ENCODE results near the gene BRIP1. TPM values are rescaled to one million over a fixed set of nuclear protein-coding genes. Genes with fewer than 3 reads are reported as not detected.
A peak's percentile ranks its signal among the peaks of the same experiment; 100 is the strongest.

Gene BRIP1
- total RNA-seq: not detected

DNA sequence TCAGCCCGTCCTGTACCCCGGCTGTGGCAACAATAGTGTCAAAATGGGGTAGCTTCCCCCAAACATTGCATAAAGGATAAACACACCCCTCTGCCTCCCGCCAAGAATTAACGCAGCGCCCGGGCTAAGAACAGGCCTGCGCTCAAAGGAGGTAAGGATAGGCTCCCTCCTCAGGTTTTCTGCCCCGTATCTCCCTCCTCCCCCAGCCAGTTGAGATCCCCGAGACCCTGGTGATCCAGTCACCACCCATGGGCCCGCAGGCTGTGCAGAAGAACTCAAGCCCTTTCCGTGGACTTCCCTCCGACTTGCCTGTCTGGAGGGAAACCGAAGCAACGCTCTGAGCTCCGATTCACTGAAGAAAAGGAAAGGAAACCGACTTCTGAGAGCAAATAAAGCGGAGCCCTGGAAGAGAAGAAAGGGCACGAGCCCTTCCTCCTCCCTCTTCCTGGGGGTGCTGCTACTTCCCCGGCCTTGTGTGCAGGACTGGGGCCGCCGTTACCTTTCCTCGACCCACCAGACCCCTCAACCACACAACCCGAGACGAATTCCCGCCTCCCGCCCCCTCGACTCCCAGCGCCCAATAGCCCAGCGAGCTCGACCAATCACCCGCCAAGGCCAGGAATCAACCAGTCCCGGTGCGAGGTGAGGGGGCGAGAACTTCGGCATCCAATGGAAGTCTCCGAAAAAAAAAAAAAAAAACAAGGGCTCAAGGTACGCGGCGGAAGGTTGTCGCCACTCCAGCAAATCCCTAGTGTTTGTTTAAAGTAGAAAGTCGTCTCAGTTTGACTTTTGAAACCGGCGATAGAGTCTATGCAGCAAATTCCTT is at the start of gene BRIP1:
TSS of gene BRIP1 (minus strand) at position 554 of the 826 bp plus-strand sequence. CDS start 1,989 bp downstream, outside the sequence.
- TF ChIP-seq, protein P1, sequence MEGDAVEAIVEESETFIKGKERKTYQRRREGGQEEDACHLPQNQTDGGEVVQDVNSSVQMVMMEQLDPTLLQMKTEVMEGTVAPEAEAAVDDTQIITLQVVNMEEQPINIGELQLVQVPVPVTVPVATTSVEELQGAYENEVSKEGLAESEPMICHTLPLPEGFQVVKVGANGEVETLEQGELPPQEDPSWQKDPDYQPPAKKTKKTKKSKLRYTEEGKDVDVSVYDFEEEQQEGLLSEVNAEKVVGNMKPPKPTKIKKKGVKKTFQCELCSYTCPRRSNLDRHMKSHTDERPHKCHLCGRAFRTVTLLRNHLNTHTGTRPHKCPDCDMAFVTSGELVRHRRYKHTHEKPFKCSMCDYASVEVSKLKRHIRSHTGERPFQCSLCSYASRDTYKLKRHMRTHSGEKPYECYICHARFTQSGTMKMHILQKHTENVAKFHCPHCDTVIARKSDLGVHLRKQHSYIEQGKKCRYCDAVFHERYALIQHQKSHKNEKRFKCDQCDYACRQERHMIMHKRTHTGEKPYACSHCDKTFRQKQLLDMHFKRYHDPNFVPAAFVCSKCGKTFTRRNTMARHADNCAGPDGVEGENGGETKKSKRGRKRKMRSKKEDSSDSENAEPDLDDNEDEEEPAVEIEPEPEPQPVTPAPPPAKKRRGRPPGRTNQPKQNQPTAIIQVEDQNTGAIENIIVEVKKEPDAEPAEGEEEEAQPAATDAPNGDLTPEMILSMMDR (IDR thresholded peaks at IDR 0.05): no peak
- Histone ChIP-seq H3K4me1 (no peaks in the 10 kb centered on the region), H3K27ac (peak within 1 kb of the TSS; percentile 72 to 82), H3K27me3 (no peaks in the 10 kb centered on the region), H3K9me3 (no peaks in the 10 kb centered on the region), H3K36me3 (peaks cover 0 to 6% of the 10 kb centered on the region in 2 donors), H3K4me3 (peak within 1 kb of the TSS; percentile 47 to 86)
- DNase-seq (ENCODE audit: low spot score in 2 of 2): peak; percentile 72 to 95
- intact Hi-C loops (cut with DNase I): loop anchor here (1.0 to 5.0 kb wide), 3 partner anchors 65 to 450 kb away; partner anchors contain the start of gene MED13

DNA sequence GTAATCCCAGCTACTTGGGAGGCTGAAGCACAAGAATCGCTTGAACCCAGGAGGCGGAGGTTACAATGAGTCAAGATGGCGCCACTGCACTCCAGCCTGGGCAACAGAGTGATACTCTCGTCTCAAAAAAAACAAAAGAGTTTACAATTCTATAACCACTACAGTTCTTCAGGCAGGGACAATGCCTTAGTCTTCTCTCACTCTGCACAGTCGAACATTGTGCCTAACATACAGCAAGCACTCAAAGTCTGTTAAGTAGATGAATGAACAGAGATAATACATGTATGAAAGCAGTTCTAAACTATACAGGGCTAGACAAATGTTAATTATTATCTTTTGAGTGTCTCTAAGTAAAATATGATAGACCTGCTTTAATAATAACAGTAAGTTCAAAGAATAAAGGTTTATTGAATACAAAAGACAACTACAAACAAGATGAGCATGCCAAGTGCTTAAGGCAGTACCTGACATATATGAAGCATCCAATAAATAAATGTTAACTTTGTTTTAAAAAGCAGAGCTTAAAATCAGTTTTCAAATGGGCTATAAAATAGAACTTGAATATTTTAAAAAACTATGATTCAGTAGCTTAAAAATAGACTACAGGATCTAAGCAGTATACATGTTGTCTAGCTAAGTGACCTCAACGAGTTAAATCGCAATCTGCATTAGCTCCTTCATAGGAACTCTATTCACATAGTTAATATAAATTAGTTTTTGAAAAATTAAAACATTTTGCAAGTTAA is 45.1 kb upstream of the BRIP1 start:
- TF ChIP-seq, protein P1 (IDR thresholded peaks at IDR 0.05): no peak
- Histone ChIP-seq H3K27me3 (no peaks in the 10 kb centered on the region), H3K4me1 (no peaks in the 10 kb centered on the region), H3K4me3 (no peak overlapping the region), H3K9me3 (no peaks in the 10 kb centered on the region), H3K36me3 (peaks cover 36 to 53% of the 10 kb centered on the region in 2 donors), H3K27ac (no peak overlapping the region)
- intact Hi-C loops (cut with DNase I): no loop called here
- no peak for DNase-seq (ENCODE audit: low spot score in 2 of 2)

DNA sequence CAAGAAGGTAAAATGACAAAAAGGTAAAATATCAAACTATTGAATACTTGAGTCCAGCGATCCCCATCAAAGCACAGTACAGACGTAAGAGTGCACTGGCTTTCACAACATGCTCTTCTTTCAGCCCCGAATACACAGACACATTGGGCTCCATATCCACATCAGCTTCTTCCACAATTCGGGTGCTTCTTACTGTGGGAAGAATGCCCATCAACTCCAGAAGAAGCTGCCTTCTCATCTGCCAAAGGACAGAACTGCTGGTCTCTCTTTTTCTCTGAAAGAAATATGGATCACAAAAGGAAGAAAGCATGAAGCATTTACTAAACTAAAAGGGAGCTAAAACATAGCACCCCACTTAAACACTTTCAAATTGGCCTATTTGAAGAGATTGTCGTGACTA is 44.0 kb upstream of the BRIP1 start:
- Histone ChIP-seq H3K27me3 (no peaks in the 10 kb centered on the region), H3K36me3 (peaks cover 37 to 60% of the 10 kb centered on the region in 2 donors), H3K4me1 (no peaks in the 10 kb centered on the region), H3K9me3 (no peaks in the 10 kb centered on the region), H3K27ac (no peak overlapping the region), H3K4me3 (no peak overlapping the region)
- intact Hi-C loops (cut with DNase I): no loop called here
- TF ChIP-seq, protein P1 (IDR thresholded peaks at IDR 0.05): no peak
- no peak for DNase-seq (ENCODE audit: low spot score in 2 of 2)

DNA sequence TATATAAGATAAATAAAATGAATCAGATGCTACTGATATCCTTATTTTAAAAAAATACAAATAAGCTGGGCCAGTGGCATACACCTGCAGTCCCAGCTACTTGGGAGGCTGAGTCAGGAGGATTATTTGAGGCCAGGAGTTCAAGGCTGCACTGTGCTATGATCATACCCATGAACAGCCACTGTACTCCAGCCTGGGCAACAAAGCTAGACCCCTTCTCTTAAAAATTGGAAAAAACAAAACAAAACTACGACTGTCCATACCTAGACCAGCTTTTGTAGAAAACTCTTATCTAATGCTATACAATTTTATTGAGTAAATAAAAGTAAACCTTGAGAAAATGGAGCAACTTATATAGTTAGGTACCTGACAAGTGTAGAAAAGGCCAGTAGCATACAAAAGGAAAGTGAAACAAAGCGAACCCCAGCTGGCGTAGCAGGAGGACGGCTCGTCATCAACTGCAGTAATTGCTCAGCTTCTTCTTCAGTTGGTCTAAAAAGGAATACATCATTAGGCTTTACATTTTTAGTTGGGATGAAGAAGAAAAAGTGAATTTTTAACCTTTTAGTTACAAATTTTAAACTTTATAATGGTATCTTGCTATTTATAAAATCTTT is 40.9 kb upstream of the BRIP1 start:
- DNase-seq (ENCODE audit: low spot score in 2 of 2): no peak
- TF ChIP-seq, protein P1 (IDR thresholded peaks at IDR 0.05): no peak
- intact Hi-C loops (cut with DNase I): no loop called here
- no peak overlapping the region for H3K4me3 ChIP-seq
- no peaks in the 10 kb centered on the region for H3K4me1 ChIP-seq
- no peaks in the 10 kb centered on the region for H3K9me3 ChIP-seq
- peaks cover 38 to 53% of the 10 kb centered on the region in 2 donors for H3K36me3 ChIP-seq
- H3K27me3 ChIP-seq: no peaks in the 10 kb centered on the region
- H3K27ac ChIP-seq: no peak overlapping the region

DNA sequence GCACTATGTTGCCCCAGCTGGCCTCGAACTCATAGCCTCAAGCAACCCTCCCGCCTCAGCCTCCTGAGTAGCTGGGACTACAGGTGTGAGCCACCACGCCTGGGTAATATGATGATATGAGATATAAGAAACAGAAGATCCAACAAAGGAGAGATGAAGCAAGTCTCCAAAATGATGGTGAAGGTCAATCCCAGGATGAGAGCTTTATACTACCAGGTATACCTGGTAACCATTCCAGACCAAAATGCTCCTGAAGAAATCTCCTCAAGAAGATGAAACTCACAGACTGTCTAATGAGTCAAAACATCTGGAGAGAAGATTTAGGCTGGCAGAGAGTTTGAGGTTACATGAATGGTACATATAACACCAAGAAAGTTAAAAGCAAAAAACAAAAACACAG is 39.9 kb upstream of the BRIP1 start:
- Histone ChIP-seq H3K4me1 (no peaks in the 10 kb centered on the region), H3K9me3 (no peaks in the 10 kb centered on the region), H3K27ac (no peak overlapping the region), H3K27me3 (no peaks in the 10 kb centered on the region), H3K4me3 (no peak overlapping the region), H3K36me3 (peaks cover 42 to 53% of the 10 kb centered on the region in 2 donors)
- intact Hi-C loops (cut with DNase I): no loop called here
- no peak for DNase-seq (ENCODE audit: low spot score in 2 of 2)
- TF ChIP-seq, protein P1 (IDR thresholded peaks at IDR 0.05): no peak
